GM21786 (cell line): ENCODE results near the gene E2F8.

ENCODE experiments used
- ATAC-seq: cut with Tn5 transposase; IDR thresholded peaks from one replicate; pipeline ENCODE4 v1.9.1; 2021; ENCODE audit not compliant: unreplicated experiment

E2F8 gene

GRCh38 chr11:19225123-19225522 is 15.6 kb downstream of the E2F8 start:
- no peak for ATAC-seq

- no peak for ATAC-seq
Measured at GRCh38 chr11:19220903-19221724, 19.6 kb downstream of the E2F8 start.

GRCh38 chr11:19218786-19219460 is 21.8 kb downstream of the E2F8 start:
- ATAC-seq, result no peak

GRCh38 chr11:19218216-19218615 is 22.5 kb downstream of the E2F8 start:
- no peak for ATAC-seq

- no peak for ATAC-seq
Measured at GRCh38 chr11:19216709-19217374, 23.9 kb downstream of the E2F8 start.

GRCh38 chr11:19216021-19216420 is 24.7 kb downstream of the E2F8 start:
- ATAC-seq, result no peak

- ATAC-seq, result no peak
Measured at GRCh38 chr11:19209617-19210370, 31.0 kb downstream of the E2F8 start.

GRCh38 chr11:19208959-19209546 is 31.7 kb downstream of the E2F8 start:
- ATAC-seq, result no peak

- ATAC-seq, result no peak
Measured at GRCh38 chr11:19208181-19208580, 32.6 kb downstream of the E2F8 start.

GRCh38 chr11:19204836-19205235 is 35.9 kb downstream of the E2F8 start:
- no peak for ATAC-seq

- ATAC-seq, result no peak
Measured at GRCh38 chr11:19201737-19202605, 38.8 kb downstream of the E2F8 start, which contains the start of gene CSRP3. TSS of gene CSRP3 (minus strand) at chr11:19201983. CDS start at chr11:19192448, 9,535 bp downstream.

GRCh38 chr11:19200410-19201201 is 40.1 kb downstream of the E2F8 start:
- ATAC-seq, result no peak

- ATAC-seq, result no peak
Measured at GRCh38 chr11:19199771-19200170, 41.0 kb downstream of the E2F8 start.

GRCh38 chr11:19199048-19199447 is 41.7 kb downstream of the E2F8 start:
- ATAC-seq, result no peak

- ATAC-seq, result no peak
Measured at GRCh38 chr11:19196432-19196831, 44.3 kb downstream of the E2F8 start.

- no peak for ATAC-seq
Measured at GRCh38 chr11:19194620-19195308, 46.0 kb downstream of the E2F8 start.

- ATAC-seq, result no peak
Measured at GRCh38 chr11:19193916-19194315, 46.8 kb downstream of the E2F8 start.

GRCh38 chr11:19191530-19192169 is 49.1 kb downstream of the E2F8 start:
- no peak for ATAC-seq
